HG02852 (cell line): Measurements from ENCODE around the gene AKAP13.

Experiments
- ATAC-seq: cut with Tn5 transposase; IDR thresholded peaks from one replicate; pipeline ENCODE4 v1.9.1; 2021; ENCODE audit warnings: mild to moderate bottlenecking, moderate library complexity; ENCODE audit not compliant: unreplicated experiment

AKAP13 gene

DNA sequence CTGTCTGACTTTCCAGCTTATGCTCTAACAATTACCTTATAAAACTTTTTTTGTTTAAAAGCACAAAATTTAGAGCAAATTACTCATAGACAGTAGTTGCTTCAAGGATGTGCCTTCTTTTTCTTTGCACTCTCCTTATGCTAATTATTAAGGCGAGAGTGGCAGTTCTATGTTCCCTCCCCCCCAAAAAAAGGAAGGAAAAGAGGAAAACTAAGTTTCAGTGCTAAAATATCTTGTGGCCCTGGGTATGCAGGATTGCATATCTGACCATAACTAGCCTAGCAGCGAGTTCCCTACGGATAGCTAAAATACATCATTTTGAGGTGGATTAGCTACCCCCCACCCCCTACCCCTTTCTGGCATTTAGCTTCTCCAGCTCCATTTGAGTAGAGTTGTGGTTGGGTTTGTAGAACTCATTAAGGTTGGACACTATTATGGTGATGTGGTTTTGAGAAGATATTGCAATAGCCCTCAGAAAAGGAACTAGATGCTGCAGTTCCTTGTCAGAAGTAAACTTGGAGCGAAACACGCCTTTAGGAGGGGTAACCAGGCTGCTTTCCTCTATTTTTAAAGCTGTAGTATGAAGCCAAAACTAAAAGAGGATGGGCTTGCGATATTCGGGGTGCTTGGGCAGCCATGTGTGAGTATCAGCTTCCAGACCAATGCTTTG is 174.6 kb downstream of the AKAP13 start:
- peak; percentile 71 for ATAC-seq

DNA sequence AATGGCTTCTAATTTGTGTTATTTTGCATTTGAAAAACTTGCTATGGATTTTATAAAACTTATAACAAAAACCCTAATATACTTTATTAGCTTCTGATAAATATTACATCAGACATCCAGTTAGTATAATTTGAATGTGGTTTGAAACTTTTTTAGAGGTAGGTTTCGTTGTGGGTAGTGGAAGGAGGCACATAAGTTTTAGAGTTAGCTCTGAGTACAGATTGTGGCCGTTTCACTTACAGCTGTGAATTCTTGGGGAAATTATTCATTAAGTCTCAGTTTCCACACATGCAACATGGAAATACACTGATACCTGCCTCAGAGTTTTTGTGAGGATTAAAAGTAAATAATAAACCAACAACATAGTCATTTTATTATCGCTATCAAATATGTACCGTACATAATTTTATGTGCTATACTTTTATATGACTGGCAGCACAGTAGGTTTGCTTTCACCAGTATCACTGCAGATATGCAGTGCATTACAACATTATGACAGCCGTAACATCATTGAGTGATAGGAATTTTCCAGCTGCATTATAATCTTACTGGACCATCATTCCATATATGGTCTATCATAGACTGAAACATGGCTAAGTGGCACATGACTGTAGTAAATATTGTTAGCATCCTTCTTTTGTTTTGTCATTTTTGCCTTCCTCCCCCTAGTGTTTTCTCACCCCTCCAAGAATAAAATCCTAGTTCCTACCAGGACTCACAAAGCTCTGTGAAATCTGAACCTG is 175.6 kb downstream of the AKAP13 start:
- ATAC-seq = peak; percentile 64

DNA sequence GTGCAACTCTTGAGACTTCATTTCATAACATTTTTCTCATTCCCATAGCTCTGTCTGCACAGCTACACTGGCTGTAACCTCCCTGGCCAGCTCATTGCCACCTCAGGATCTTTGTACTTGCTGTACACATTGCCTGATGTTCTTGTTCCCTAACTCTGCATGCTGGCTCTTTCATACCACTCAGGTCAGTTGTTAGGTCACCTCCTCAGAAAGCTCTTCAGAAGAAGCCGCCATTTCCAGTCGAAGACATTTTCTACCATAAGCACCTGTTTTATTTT is 176.2 kb downstream of the AKAP13 start:
- ATAC-seq = no peak

DNA sequence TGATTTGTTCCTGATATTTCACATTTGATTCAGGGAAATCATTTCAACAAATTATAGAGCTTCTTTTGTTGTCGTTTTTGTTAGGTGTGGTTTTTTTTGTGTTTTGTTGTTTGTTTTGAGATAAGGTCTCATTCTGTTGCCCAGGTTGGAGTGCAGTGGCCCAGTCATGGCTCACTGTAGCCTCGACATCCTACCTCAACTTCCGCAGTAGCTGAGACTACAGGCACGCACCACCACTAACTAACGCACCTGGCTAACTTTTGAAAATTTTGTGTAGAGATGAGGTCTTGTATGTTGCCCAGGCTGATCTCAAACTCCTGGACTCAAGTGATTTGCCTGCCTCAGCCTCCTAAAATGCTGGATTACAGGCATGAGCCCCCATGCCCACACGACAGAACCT is 177.0 kb downstream of the AKAP13 start:
- no peak for ATAC-seq

DNA sequence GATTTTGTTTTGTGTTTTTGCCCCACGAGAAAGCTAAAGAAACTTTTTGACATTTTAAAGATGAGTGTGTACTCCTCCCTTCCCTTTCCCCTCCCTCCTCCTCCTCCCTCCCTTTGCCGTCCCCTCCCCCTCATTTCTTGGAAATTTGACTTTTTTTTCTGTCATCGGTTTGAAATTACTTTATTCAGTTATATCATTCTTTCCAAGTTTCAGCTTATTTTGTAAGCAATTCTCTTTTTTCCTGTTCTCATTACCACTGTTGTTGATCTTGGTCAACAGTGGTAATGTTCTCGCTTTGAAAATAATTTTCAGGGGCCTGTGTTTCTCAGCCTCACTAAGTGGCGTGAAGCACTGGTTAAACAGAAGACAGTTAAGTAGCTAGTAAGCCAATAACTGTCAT is 178.4 kb downstream of the AKAP13 start:
- no peak for ATAC-seq

DNA sequence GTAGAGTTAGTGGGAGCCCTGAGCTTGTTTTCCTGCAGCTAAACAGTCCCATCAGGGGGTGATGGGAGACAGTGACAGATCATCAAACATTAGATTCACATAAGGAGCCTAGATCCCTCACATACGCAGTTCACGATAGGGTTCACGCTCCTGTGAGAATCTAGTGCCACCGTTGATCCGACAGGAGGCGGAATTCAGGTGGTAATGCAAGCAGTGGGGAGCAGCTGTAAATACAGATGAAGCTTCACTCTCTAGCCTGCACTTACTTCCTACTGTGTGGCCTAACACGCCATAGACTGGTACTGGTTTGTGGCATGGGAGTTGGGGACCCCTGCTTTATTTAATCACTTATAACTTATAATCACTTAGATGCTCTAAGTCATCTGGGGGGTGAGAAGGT is 179.1 kb downstream of the AKAP13 start:
- no peak for ATAC-seq

DNA sequence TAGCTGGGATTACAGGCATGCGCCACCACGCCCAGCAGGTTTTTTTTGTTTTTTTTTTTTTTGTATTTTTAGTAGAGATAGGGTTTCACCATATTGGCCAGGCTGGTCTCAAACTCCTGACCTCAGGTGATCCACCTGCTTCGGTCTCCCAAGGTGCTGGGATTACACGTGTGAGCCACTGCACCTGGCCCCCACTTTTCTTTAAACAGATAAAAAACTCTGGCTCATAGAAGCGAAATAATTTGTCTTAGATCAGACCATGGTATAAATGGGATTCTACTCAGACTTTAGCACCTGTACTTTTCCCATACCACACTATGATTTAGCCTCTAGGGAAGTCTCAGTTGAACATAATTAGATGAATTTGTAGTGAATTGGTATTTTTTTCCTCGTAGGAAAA is 182.4 kb downstream of the AKAP13 start:
- no peak for ATAC-seq

DNA sequence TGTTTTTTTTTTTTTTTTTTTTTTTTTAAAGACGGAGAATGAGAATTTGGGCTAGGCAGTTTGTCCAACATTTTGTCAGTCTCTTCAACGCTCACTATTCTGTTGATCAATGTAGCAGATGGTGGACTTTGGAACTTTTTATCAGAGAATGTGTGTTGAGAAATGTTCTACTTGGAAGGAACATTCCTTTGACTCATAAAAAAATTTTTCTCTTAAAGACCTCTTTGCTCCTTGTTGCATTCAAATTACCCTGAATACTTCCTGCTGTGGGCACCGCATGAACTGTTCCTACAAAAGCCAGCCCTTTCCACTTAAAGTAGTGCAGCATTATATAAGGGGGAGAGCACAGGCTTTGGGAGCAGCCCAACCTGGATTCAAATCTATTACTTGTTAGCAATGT is 182.9 kb downstream of the AKAP13 start:
- no peak for ATAC-seq

DNA sequence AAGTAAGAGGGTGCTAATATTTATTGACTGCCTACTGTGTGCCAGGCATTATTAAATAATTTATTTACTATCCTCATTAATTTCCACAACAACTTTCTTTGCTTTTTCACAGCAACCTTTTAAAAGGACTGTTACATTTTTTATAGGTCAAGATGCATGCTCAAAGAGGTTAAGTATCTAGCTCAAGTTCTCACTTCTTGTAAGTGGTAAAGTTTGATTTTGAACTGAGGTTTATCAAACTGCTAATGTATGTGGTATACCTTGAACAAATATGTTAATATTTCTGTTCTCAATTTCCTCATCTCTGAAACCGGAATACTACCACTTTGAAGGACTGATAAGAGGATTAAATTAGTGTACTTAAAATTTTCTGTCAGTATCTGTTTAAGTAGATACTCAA is 183.3 kb downstream of the AKAP13 start:
- no peak for ATAC-seq

DNA sequence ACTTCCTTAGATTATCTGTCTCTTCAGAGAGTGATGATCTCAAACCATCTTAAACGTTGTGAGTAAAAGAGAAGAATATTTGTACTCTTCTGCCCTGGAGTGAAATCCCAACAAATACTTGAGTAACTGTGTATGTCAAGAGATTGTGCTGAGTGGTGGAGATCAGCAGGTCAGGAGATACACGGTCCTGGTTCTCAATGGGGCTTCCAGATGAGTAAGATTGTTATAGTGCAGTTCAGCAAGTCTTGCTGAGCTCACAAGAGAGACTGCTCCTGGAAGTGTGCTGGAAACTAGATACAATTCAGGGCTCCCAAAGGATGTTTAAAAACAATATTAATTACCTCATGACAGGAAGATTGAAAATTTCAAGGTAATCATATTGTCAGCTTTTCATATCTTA is 184.3 kb downstream of the AKAP13 start:
- no peak for ATAC-seq

DNA sequence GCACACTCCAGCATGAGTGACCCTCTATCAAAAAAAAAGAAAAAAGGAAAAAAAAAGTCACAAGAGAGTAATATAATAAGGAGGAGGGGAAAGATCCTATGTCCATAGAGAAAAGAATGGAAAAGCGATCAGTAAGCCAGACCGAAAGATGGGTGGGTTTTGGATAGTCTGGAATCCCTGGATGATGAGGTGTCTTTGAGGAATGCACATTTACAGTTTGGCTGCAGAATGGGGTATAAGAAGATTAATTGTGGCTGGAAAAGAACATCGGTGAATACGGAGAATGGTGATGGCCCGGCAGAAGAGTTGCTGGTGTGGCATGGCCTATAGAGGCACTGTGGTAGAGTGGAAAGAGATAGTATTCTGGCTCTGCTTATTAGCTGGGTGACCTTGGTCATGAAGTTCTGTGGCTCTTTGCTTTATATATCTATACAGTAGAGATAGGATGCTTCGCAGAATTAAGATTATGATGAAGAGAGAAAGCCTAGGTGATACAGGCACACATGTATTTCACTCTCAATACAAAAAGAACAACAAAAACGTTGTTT is 187.9 kb downstream of the AKAP13 start:
- ATAC-seq = no peak

DNA sequence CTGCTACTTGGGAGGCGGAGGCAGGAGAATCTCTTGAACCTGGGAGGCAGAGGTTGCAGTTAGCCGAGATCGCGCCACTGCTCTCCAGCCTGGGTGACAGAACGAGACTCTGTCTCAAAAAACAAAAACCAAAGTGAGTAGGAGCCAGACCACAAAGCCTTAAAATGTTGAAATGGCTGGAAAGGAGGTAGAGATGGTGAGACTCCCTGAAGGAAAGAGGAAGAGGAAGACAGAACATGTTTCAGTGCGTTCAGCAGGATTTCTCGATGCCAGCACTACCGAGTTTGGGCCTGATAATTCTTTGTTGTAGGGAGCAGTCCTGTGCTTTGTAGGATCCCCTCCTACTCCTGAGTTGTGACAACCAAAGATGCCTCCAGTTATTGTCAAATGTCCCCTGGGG is 189.9 kb downstream of the AKAP13 start:
- ATAC-seq = no peak

DNA sequence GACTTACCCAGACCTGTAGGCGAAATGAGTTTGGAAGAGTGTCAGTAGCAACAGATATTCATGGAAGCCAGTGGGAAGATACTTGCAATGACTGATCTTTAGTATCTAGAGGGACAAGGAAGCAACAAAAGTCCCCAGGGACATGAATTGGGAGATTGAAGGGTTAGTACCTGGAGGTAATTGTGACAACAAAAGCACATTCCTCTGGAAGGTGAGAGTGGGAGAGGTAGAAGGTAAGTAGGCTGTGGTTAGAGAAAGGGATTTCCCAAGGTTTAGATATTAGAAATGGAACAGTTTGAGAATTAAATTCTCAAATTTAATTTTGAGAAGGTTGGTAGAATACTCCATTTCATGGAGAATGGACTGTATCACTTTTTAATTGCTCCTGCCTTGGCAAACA is 191.4 kb downstream of the AKAP13 start:
- ATAC-seq = no peak

DNA sequence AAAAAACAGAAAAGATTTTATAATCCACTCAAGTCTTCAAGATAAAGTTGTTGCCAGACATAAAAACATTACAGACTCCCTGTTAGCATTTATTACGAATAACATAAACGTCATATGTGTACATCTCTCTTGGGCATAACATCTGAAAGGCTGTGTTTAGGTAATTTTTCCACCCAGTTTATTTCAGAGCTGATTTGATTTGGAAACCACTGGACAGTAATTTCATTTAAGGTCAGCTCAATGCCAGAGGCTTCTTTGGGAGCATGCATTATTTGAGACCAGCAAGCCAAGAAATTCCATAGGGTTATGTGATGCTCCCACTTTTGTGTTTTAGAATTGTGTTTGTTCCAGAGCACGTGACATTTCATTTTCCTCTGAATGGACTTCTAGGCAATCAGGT is 196.0 kb downstream of the AKAP13 start:
- no peak for ATAC-seq

DNA sequence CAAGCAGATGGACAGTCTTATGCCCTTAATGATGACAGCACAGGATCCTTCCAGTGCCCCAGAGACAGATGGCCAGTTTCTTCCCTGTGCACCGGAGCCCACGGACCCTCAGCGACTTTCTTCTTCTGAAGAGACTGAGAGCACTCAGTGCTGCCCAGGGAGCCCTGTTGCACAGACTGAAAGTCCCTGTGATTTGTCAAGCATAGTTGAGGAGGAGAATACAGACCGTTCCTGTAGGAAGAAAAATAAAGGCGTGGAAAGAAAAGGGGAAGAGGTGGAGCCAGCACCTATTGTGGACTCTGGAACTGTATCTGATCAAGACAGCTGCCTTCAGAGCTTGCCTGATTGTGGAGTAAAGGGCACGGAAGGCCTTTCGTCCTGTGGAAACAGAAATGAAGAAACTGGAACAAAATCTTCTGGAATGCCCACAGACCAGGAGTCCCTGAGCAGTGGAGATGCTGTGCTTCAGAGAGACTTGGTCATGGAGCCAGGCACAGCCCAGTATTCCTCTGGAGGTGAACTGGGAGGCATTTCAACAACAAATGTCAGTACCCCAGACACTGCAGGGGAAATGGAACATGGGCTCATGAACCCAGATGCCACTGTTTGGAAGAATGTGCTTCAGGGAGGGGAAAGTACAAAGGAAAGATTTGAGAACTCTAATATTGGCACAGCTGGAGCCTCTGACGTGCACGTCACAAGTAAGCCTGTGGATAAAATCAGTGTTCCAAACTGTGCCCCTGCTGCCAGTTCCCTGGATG is 198.7 kb downstream of the AKAP13 start:
- ATAC-seq = no peak

DNA sequence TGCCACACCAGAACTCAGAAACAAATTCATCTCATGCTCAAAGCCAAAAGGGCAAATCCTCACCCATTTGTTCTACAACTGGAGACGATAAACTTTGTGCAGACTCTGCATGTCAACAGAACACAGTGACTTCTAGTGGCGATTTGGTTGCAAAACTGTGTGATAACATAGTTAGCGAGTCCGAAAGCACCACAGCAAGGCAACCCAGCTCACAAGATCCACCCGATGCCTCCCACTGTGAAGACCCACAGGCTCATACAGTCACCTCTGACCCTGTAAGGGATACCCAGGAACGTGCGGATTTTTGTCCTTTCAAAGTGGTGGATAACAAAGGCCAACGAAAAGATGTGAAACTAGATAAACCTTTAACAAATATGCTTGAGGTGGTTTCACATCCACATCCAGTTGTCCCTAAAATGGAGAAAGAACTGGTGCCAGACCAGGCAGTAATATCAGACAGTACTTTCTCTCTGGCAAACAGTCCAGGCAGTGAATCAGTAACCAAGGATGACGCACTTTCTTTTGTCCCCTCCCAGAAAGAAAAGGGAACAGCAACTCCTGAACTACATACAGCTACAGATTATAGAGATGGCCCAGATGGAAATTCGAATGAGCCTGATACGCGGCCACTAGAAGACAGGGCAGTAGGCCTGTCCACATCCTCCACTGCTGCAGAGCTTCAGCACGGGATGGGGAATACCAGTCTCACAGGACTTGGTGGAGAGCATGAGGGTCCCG is 199.7 kb downstream of the AKAP13 start:
- no peak for ATAC-seq

DNA sequence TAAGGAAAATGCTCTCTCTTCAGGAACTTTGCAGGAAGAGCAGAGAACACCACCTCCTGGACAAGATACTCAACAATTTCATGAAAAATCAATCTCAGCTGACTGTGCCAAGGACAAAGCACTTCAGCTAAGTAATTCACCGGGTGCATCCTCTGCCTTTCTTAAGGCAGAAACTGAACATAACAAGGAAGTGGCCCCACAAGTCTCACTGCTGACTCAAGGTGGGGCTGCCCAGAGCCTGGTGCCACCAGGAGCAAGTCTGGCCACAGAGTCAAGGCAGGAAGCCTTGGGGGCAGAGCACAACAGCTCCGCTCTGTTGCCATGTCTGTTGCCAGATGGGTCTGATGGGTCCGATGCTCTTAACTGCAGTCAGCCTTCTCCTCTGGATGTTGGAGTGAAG is 200.5 kb downstream of the AKAP13 start:
- ATAC-seq = no peak

DNA sequence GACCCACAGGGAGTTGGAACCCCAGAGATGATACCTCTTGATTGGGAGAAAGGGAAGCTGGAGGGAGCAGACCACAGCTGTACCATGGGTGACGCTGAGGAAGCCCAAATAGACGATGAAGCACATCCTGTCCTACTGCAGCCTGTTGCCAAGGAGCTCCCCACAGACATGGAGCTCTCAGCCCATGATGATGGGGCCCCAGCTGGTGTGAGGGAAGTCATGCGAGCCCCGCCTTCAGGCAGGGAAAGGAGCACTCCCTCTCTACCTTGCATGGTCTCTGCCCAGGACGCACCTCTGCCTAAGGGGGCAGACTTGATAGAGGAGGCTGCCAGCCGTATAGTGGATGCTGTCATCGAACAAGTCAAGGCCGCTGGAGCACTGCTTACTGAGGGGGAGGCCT is 201.1 kb downstream of the AKAP13 start:
- no peak for ATAC-seq

DNA sequence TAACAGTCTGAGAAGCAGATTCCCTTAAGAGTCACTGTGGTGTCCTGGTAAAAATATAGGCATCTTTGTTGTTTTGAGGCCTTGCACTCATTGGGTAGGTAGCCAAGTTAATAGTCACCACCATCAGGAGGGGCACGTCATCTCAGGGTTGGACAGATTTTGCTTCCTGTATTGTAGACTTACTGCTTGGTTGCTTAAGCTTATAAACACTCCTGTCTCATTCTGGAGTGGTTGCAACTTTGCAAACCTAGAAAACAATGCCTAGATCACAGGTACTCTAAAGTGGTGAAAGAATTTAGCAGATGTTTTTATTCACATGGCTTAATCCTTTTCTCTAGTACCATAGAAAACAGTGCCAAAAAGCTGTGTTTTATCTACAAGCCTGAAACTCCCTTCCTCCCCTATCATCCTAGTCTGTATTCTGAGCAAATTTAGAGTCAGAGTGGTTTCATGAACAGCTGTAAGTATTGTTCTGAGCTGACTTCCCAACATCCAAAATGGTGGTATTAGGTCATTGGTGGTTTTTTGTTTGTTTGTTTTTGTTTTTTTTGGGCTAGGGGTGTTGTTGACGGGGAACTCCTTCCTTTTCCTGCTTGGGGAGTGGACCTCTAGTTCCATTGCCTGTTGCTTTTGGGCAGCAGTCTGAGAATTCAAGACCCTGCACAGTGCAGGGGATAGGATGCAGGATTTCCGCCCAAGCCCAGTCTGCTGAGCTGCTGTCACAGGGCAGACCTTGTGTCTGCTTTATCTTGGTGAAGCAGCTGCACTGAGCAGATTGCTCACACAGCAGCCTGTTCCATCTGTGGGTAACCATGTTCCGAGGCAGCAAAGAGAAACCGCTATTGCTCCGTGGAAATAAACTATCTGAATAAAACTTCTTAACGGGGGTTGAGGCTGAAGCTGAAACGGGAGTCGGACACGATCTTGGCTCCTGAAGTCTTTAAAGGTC is 202.0 kb downstream of the AKAP13 start:
- ATAC-seq = peak; percentile 58

DNA sequence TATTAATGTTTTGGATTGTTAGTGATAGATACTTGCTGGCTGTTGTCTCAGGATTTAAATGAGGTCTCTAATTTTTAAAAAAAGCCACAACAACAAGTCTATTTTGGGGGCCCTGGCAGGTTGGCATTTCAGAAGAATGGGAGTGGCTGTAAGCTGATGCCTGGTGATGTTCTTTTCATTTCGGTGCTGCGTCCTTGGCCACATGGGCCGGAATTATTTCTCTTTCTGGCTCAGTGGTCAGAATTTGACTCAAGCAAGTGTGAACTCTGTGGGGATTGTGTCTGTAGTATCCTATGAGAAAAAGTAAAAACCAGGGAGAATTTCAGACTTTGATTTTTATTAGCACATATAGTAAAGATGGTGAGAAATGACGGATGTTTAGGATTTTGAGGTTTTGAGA is 203.0 kb downstream of the AKAP13 start:
- ATAC-seq = no peak
